ENCODE data around the gene TRABD2A.
"Not testable (repeated sequence)": the region's sequence is repeated elsewhere in the genome, so short reads cannot be mapped to it uniquely, and the experiment has no call there.

The TRABD2A gene

GRCh38 chr2:84778911-84779690 is 101.8 kb downstream of the TRABD2A start:
- no peak for DNase-seq (ENCODE audit: low read depth)

- peak; percentile 19 for DNase-seq (ENCODE audit: low read depth)
Observed at GRCh38 chr2:84776011-84776410, 104.9 kb downstream of the TRABD2A start.

- not testable (repeated sequence) for DNase-seq (ENCODE audit: low read depth)
Observed at GRCh38 chr2:84773562-84773961, 107.3 kb downstream of the TRABD2A start.

Measured in fibroblast of gingiva (primary cell).